Stimulated activated memory B cell treated with anti-CD40 and anti-IgM and Interleukin-4, amounts not matched to agents 10 μg/mL and 1 μg/mL and 100 μg/mL, for 72 hours (primary cell): ENCODE data around the gene DLGAP1.
A peak's percentile ranks its signal among the peaks of the same experiment; 100 is the strongest.
"Not testable (repeated sequence)": the region's sequence is repeated elsewhere in the genome, so short reads cannot be mapped to it uniquely, and the experiment has no call there.

Source experiments
- ATAC-seq: fragments of 150-1000 bp; cut with Tn5 transposase; 2 replicates; pipeline ENCODE4 v1.10.0; 2021
- H3K27ac Mint-ChIP-seq: one replicate; pipeline ENCODE4 v1.8.0; 2022; ENCODE audit warnings: mild to moderate bottlenecking, mixed read lengths
- H3K27me3 Mint-ChIP-seq: one replicate; pipeline ENCODE4 v1.8.0; 2022; ENCODE audit warnings: mixed read lengths
- H3K36me3 Mint-ChIP-seq: one replicate; pipeline ENCODE4 v1.8.0; 2022; ENCODE audit warnings: mixed read lengths
- H3K4me1 Mint-ChIP-seq: one replicate; pipeline ENCODE4 v1.8.0; 2022; ENCODE audit warnings: mixed read lengths
- H3K4me3 Mint-ChIP-seq: one replicate; pipeline ENCODE4 v1.8.0; 2022; ENCODE audit warnings: mild to moderate bottlenecking, moderate library complexity, mixed read lengths
- H3K9me3 Mint-ChIP-seq: one replicate; pipeline ENCODE4 v1.8.0; 2022; ENCODE audit warnings: mixed read lengths

The DLGAP1 gene

DNA sequence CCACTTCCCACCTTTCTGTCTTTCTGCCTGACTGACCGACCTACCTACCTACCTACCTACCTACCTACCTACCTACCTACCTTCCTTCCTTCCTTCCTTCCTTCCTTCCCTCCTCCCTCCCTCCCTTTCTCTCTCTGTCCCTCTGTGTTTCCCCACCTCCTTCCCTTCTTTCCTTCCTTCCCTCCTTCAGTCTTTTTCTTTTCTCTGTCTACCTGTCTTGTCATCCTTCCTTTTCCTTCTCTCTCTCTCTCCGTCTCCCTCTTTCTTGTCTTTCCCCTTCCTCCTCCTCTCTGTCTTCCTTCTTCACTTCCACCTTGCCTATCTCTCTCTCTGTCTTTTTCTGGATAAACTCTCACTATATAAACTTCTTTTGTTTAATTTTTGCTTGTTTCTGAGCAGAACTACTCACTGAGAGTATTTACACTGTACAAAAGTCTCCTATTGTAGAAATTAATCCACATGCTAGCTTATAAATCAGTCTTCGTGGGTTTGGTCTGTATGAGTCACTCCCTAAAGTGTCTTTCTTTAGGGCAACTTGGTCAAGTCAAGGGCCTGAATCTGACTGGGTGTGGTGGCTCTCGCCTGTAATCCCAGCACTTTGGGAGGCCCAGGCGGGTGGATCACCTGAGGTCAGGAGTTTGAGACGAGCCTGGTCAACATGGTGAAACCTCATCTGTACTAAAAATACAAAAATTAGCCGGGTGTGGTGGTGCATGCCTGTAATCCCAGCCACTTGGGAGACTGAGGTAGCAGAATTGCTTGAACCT, 871.8 kb downstream of the DLGAP1 start:
- H3K36me3 Mint-ChIP-seq, H3K4me3 Mint-ChIP-seq, H3K9me3 Mint-ChIP-seq, H3K27me3 Mint-ChIP-seq, ATAC-seq: not testable (repeated sequence)
- Mint-ChIP-seq H3K4me1 (peaks cover 50% of the 10 kb centered on the region), H3K27ac (peak overlapping the region; percentile 76)

DNA sequence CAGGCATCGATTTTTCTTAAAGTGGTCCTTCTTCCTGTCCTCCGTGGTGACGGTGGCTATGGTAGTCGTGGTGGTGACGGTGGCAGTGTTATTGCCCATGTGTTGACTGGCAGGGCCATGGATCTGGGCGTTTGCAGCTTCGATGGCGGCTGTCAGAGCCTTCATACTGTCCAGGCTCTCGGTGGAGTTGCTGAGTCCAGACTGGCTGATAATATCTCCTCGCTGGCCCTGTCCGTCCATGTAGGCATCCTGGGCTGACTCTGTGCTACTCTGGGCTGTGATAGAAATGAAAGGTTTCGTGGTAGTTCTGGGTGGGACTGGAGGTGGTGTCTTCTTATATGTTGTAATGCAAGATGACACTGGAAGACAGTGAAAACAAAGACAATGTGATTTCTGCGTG, 873.2 kb downstream of the DLGAP1 start:
- H3K27me3 Mint-ChIP-seq = no peaks in the 10 kb centered on the region
- no peaks in the 10 kb centered on the region for H3K9me3 Mint-ChIP-seq
- no peak for ATAC-seq
- H3K36me3 Mint-ChIP-seq = no peaks in the 10 kb centered on the region
- peak overlapping the region; percentile 76 for H3K27ac Mint-ChIP-seq
- no peak overlapping the region for H3K4me3 Mint-ChIP-seq
- peaks cover 41% of the 10 kb centered on the region for H3K4me1 Mint-ChIP-seq

DNA sequence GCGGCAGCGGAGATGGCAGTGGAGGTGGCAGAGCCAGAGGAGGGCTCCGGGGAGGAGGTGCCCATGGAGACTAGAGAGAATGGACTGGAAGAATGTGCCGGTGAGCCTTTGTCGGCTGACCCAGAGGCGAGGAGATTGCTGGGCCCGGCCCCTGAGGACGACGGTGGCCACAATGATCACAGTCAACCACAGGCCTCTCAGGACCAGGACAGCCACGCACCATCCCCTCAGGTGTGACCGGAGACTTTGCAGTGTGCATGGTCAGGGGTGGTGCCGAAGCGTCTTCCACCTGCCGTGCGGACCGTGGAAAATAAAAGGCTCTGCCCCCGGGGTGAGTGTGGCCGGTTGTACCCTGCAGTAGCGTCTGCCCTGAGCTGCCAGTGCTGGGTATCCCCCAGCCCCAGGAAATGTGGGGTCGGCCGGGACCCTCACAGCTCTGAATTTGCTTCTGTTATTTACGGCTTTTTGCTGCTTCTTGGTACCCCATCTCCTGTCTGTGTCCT, 874.5 kb downstream of the DLGAP1 start:
- ATAC-seq, H3K36me3 Mint-ChIP-seq, H3K9me3 Mint-ChIP-seq, H3K27me3 Mint-ChIP-seq, H3K4me3 Mint-ChIP-seq: not testable (repeated sequence)
- H3K4me1 Mint-ChIP-seq = peaks cover 28% of the 10 kb centered on the region
- peak overlapping the region; percentile 24 for H3K27ac Mint-ChIP-seq

DNA sequence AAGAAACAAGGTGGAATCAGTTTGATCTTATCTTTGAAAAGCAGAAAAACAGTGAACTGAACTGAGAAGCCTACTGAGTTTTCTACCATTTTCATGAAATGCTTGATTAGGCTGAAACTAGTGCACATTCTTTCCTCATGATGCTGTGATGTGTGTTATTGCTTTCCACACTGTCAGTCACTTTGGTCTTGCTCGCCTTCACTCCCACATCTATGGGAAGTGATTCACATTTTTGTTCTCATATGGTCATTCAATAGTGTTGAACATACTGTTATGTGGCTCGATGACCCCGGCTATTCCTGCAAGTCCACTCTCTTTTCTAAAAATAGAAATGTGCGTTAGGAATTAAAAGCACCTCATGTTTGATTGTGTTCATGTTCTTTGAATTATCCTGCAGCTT, 875.4 kb downstream of the DLGAP1 start:
- peaks cover 19% of the 10 kb centered on the region for H3K4me1 Mint-ChIP-seq
- no peak overlapping the region for H3K4me3 Mint-ChIP-seq
- no peaks in the 10 kb centered on the region for H3K36me3 Mint-ChIP-seq
- no peak overlapping the region for H3K27ac Mint-ChIP-seq
- no peaks in the 10 kb centered on the region for H3K27me3 Mint-ChIP-seq
- ATAC-seq = no peak
- H3K9me3 Mint-ChIP-seq = no peaks in the 10 kb centered on the region

DNA sequence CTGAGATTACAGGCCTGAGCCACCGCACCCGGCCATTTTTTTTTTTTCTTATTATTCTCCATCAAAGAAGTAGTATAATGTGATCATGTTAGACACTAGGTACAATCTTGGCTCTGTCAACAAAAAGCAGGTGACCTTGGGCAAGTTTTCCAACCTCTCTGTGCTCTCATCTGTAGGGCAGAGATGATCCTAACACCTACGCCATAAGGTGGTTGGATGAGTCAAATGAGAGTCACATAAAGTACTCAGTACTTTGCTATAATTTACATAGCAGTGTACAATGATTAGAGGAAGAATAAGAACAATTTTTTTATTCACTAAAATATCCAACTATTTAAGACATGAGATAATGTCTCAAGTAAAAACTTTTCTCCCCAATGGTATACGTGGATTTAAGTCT, 876.5 kb downstream of the DLGAP1 start:
- Mint-ChIP-seq H3K27ac (no peak overlapping the region), H3K27me3 (no peaks in the 10 kb centered on the region), H3K4me1 (peaks cover 8% of the 10 kb centered on the region), H3K9me3 (no peaks in the 10 kb centered on the region), H3K4me3 (no peak overlapping the region), H3K36me3 (no peaks in the 10 kb centered on the region)
- ATAC-seq = no peak

DNA sequence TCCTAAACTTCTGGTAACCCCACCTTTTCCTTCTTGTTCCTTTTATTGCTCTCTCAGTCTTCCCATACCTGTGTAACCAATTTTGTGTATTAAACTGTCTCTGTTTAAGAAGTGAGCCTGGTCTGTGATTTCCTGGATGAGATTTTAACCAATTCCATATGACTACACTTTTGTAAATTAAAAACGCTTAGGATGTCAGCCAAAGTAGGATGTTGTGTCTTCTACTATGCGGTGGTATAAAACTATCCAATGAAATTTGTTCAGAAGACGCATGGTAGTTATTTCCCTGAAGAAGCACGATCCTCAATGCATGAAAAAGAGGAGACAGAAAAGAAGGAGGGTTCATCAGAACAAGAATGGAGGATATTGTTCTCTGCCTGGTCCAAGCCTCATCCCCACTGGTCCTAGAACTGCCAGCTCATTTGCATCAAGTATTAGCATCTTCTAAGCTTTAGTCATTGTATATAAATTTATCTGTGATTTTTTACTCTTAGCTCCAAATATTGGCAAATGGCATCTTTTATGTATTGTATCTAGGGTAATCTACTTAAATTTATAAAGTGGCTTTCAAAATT, 877.7 kb downstream of the DLGAP1 start:
- no peak for ATAC-seq
- Mint-ChIP-seq H3K4me1 (no peaks in the 10 kb centered on the region), H3K27ac (no peak overlapping the region)

DNA sequence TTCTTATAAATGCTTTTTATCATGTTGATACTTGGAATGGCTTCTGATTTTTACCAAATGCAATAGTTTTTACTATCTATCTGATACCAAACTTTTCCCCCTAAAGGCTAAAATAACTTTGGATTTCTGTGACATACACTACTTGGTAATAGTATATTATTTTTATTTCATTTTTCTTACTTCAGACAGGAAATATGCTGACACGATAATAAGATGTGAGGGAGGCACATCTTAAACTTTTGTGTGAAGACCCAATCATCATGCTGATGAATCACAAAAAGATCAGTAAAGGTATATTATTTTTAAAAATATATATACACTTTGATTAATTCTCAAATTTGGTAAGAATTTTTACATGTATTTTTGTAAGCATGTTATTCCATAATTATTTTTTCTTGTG, 882.3 kb downstream of the DLGAP1 start:
- no peaks in the 10 kb centered on the region for H3K4me1 Mint-ChIP-seq
- H3K36me3 Mint-ChIP-seq = no peaks in the 10 kb centered on the region
- ATAC-seq = no peak
- H3K4me3 Mint-ChIP-seq = no peak overlapping the region
- no peaks in the 10 kb centered on the region for H3K27me3 Mint-ChIP-seq
- no peak overlapping the region for H3K27ac Mint-ChIP-seq
- H3K9me3 Mint-ChIP-seq = no peaks in the 10 kb centered on the region

More for the DNA sequence above, 877.7 kb downstream of the DLGAP1 start:
- Mint-ChIP-seq H3K36me3 (no peaks in the 10 kb centered on the region), H3K9me3 (no peaks in the 10 kb centered on the region), H3K4me3 (no peak overlapping the region), H3K27me3 (no peaks in the 10 kb centered on the region)

DNA sequence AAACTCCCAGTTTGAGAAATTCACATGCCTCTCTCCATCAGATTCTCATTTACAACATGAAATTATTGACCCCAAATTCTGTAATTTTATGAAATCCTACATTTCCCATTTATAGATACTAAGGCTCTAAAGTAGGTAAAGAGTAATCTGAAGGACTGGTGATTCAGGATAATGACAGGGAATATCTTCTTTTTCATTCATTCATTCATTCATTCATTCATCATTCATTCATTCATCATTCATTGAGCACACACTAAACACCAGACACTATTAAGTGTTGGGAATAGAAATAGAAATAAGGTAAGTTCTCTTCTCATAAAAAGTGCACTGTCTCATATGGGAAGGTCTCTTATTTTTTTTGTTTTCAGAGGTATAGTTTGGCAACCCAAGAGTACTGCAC, 888.3 kb downstream of the DLGAP1 start:
- no peaks in the 10 kb centered on the region for H3K4me1 Mint-ChIP-seq
- no peak overlapping the region for H3K4me3 Mint-ChIP-seq
- ATAC-seq = no peak
- H3K9me3 Mint-ChIP-seq = peaks cover 13% of the 10 kb centered on the region
- no peak overlapping the region for H3K27ac Mint-ChIP-seq
- no peaks in the 10 kb centered on the region for H3K27me3 Mint-ChIP-seq
- H3K36me3 Mint-ChIP-seq = peaks cover 15% of the 10 kb centered on the region

DNA sequence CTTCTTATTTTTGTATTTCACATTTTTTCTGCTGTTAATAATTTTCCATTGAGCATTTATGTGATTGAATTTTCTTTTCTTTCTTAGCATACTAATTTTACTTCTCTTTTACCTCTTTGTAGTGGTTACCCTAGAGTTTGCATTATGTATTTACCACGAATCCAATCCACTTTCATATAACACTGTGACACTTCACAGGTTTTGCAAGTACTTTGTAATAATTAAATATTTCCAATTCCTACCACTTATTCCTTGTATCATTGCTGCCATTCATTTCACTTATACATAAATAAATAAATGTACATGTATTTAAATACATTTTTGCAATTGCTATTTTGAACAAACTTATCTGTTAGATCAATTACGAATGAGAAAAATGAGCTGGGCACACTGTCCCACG, 894.4 kb downstream of the DLGAP1 start:
- Mint-ChIP-seq H3K4me3 (no peak overlapping the region), H3K27me3 (no peaks in the 10 kb centered on the region), H3K9me3 (peaks cover 13% of the 10 kb centered on the region), H3K36me3 (peaks cover 15% of the 10 kb centered on the region), H3K4me1 (no peaks in the 10 kb centered on the region), H3K27ac (no peak overlapping the region)
- ATAC-seq = no peak

DNA sequence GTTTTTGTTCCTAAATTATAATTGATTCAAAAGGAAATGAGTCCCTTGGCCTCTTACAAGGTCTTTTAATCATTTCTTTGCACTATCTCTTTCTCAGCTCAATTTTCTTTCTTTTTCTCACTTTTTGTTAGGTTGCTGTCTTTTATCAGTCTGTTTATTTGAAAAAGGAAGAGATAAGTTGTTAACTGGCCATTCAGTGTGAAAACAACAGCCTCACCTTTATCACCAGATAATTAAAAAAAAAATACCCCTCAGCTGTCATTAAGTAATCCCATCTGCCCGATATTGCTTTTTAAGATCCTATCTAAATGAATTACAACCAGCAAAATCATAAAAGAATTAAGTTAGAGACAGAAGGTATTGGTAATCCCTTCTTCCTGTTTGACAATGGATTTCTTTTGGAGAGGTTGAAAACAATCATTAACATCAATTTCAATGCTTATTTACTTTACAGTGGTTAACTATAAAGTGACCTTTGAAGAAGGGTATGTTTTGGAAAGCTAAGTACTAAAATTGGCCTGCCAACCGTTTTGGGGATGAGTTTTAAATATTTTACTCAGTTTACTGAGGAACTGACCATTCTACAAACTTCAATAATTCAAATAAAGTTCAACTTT, 900.2 kb downstream of the DLGAP1 start:
- Mint-ChIP-seq H3K9me3 (peaks cover 2% of the 10 kb centered on the region), H3K4me3 (no peak overlapping the region), H3K4me1 (no peaks in the 10 kb centered on the region), H3K36me3 (no peaks in the 10 kb centered on the region), H3K27ac (no peak overlapping the region), H3K27me3 (no peaks in the 10 kb centered on the region)
- ATAC-seq = no peak

DNA sequence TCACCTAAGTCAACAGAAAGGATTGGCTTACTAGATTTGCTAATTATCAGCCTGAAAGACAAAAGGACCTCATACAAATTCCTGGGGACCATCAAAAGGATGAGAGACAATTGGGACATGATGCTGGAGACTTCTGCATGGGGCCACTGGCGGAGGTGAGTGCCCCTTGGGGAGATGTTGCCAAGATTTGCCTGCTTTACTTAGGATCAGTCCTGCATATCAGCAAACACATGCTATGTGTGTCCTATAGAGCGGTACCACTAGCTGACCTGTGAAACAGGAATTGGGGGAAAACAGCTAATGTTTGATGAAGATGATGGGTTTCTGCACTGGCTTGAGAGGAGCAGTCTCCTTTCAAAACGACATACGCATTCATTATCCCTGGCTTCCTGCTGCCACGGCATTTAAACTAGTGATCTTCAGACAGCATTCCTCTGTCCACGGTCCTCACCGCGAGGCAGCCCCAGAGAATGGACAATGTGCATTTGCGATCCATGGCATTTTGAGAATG, 901.0 kb downstream of the DLGAP1 start:
- Mint-ChIP-seq H3K27me3 (no peaks in the 10 kb centered on the region), H3K27ac (no peak overlapping the region)

DNA sequence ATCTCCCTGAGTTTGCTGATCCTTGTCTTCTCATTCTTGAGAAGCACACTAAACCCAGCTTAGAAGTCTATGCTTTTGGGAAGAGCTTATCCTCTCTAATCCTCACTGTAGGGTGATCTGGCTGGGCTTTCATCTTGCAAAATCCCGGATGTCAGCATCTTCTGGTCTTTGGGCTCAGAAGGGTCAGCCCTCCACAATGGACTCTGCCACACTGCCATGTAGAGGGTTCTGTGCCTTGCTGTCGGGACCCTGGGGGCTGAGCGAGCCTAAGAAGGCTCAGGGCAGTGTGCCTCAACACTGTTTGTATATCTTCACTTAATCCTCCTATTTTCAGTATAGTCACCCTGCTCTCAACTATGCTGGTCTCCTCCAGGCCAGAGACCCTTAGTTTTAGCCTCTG, 902.8 kb downstream of the DLGAP1 start:
- H3K36me3 Mint-ChIP-seq = no peaks in the 10 kb centered on the region
- H3K4me3 Mint-ChIP-seq = no peak overlapping the region
- H3K9me3 Mint-ChIP-seq = peaks cover 2% of the 10 kb centered on the region
- ATAC-seq = no peak
- no peaks in the 10 kb centered on the region for H3K27me3 Mint-ChIP-seq
- H3K27ac Mint-ChIP-seq = no peak overlapping the region
- H3K4me1 Mint-ChIP-seq = no peaks in the 10 kb centered on the region

More for the DNA sequence above, 901.0 kb downstream of the DLGAP1 start:
- no peak for ATAC-seq
- Mint-ChIP-seq H3K9me3 (peaks cover 2% of the 10 kb centered on the region), H3K36me3 (no peaks in the 10 kb centered on the region), H3K4me1 (no peaks in the 10 kb centered on the region), H3K4me3 (no peak overlapping the region)

DNA sequence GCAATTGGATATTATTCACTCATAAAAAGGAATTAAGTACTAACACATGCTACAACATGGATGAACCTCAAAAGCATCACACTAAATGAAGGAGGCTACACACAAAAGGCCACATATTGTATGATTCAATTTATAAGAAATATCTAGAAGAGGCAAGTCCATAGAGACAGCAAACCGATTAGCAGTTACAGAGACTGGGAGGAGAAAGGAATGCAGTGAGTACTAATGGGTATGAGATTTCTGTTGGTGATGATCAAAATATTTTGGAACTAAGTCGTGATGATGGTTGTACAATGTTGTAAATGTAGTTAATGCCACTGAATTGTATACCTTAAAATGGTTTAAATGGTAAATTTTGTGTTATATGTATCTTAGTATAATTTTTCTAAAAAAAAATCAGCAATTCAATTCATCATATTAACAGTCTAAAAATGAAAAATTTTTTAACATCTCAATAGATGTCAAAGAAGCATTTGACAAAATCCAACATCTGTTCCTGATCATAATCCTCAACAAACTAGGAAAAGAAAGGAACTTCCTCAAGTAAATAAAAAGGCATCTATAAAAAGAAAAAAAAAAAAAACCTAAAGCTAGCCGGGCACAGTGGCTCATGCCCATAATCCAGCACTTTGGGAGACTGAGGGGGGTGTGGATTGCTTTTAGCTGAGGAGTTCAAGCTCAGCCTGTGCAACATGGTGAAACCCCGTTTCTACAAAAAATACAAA, 907.1 kb downstream of the DLGAP1 start:
- no peak overlapping the region for H3K27ac Mint-ChIP-seq
- no peaks in the 10 kb centered on the region for H3K36me3 Mint-ChIP-seq
- ATAC-seq = no peak

DNA sequence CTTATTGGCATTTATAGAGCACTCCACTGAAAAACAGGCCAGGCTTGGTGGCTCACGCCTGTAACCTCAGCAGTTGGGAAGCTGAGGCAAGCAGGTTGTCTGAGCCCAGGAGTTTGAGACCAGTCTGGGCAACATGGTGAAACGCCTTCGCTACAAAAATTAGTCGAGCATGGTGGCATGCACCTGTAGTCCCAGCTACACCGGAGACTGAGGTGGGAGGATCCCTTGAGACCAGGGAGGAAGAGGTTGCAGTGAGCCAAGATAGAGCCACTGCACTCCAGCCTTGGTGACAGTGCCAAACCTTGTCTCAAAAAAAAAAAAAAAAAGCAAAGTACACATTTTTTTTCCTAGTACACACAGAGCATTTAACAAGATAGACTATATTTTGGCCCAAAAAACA, 909.0 kb downstream of the DLGAP1 start:
- Mint-ChIP-seq H3K36me3 (no peaks in the 10 kb centered on the region), H3K4me3 (no peak overlapping the region), H3K27me3 (no peaks in the 10 kb centered on the region), H3K27ac (peak overlapping the region; percentile 28), H3K4me1 (peaks cover 22% of the 10 kb centered on the region), H3K9me3 (no peaks in the 10 kb centered on the region)
- no peak for ATAC-seq

More for the DNA sequence above, 907.1 kb downstream of the DLGAP1 start:
- Mint-ChIP-seq H3K4me3 (no peak overlapping the region), H3K27me3 (no peaks in the 10 kb centered on the region), H3K9me3 (peaks cover 2% of the 10 kb centered on the region), H3K4me1 (peaks cover 10% of the 10 kb centered on the region)

DNA sequence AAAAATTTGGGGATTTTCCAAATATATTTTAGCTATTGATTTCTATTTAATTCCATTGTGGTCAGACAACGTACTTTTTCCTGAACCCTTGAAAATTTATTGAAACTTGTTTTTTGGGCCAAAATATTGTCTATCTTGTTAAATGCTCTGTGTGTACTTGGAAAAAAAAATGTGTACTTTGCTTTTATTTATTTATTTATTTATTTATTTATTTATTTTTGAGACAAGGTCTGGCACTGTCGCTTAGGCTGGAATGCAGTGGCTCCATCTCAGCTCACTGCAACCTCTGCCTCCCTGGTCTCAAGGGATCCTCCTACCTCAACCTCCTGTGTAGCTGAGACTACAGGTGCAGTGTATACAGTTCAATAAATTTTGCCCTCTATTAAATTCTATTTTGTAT, 910.6 kb downstream of the DLGAP1 start:
- ATAC-seq = no peak
- no peaks in the 10 kb centered on the region for H3K36me3 Mint-ChIP-seq
- no peaks in the 10 kb centered on the region for H3K9me3 Mint-ChIP-seq
- no peak overlapping the region for H3K27ac Mint-ChIP-seq
- H3K4me1 Mint-ChIP-seq = peaks cover 26% of the 10 kb centered on the region
- no peak overlapping the region for H3K4me3 Mint-ChIP-seq
- no peaks in the 10 kb centered on the region for H3K27me3 Mint-ChIP-seq
